Dermis lymphatic vessel endothelial cell (primary cell): ENCODE measurements around the gene ANGPTL7. TPM values are rescaled to one million over a fixed set of nuclear protein-coding genes. Genes with fewer than 3 reads are reported as not detected.

Experiments used
- total RNA-seq: library from RNA; depleted of rRNA; stranded (reverse); fragments of >200 nt; gene quantifications from 2 replicates; pipeline ENCODE4 v1.2.1, GENCODE V29; 2014

ANGPTL7 gene
- not detected in 2 replicates for total RNA-seq

DNA sequence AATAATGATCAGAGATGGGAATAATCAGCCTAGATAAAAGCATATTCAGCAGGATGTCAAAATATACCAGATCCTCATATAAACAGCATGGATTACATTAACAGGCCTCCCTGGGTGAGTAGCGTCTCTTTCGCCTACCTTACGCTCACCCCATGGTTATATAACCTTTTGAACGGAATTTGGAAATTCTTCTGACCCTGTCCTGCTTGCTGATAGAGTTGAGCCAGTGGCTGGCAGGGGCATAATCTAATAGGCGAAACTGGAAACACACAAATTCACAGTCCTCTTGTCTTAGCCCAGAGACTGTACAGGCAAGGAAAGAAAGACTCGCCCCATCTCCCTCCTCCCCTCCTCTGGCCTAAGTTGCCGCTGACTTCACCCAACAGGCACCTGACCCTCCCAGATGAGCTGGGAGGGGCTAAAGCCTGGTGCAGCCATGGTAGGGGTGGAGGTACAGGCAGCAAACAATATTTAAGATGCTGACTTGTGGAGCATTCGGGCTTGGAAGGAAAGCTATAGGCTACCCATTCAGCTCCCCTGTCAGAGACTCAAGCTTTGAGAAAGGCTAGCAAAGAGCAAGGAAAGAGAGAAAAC lies at the start of gene ANGPTL7:
TSS of gene ANGPTL7 (plus strand) at position 498 of the 594 bp plus-strand sequence. CDS start 225 bp downstream, outside the sequence.

Other genes with a start within 250 kb of the ANGPTL7 start
- 84.0 and 105 TPM in 2 replicates for gene TARDBP, start 176.7 kb upstream of the ANGPTL7 start, total RNA-seq
- not detected in 2 replicates for gene MASP2, start 142.1 kb upstream of the ANGPTL7 start, total RNA-seq
- gene SRM, start 129.3 kb upstream of the ANGPTL7 start, total RNA-seq: 5.4 and 7.4 TPM in 2 replicates
- 37.8 and 45.6 TPM in 2 replicates for gene EXOSC10, start 89.5 kb upstream of the ANGPTL7 start, total RNA-seq
- gene MTOR, start 73.2 kb downstream of the ANGPTL7 start, total RNA-seq: 43.1 and 48.4 TPM in 2 replicates
- gene UBIAD1, start 83.8 kb downstream of the ANGPTL7 start, total RNA-seq: 10.8 and 12.5 TPM in 2 replicates